Measurements from ENCODE around the gene FRAT2. TPM values are rescaled to one million over a fixed set of nuclear protein-coding genes. Genes with fewer than 3 reads are reported as not detected.

FRAT2 gene
- total and polyA plus RNA-seq, 2 of the 13 experiments (the other 11 are each of a cell fraction or from before 2014, with no cell fraction given): 7.2 to 14.1 TPM

- in situ Hi-C loops (cut with HindIII; ENCODE audit: extremely low pct_ligation_motif_present, low pct_unique_long_range_greater_than_20kb): no loop called here
- POLR2A ChIA-PET: no interaction called here
- intact Hi-C loops (cut with micrococcal nuclease; ENCODE audit: unreplicated experiment): no loop called here
- Histone ChIP-seq H3K4me2 (ENCODE audit: low read depth, low read length) (no peak overlapping the region), H3K79me2 (ENCODE audit: insufficient read depth, low read length) (no peaks in the 10 kb centered on the region), H3K27ac (ENCODE audit: extremely low read length, insufficient read depth, low read length) (no peak overlapping the region), H3K4me3 (replicated peaks in 1 of 3; ENCODE audit: insufficient read depth in 1 of 3, low read depth in 2 of 3, low read length in 3 of 3) (no peak overlapping the region), H3K9ac (ENCODE audit: insufficient read depth, low read depth, low read length) (no peak overlapping the region), H3K27me3 (ENCODE audit: control insufficient read depth in 1 of 2, insufficient read depth in 2 of 2, low read length in 2 of 2) (no peaks in the 10 kb centered on the region), H4K20me1 (ENCODE audit: insufficient read depth, low read length) (no peaks in the 10 kb centered on the region), H2AFZ (ENCODE audit: low read length) (no peak overlapping the region), H3K4me1 (ENCODE audit: insufficient read depth, low read length) (no peaks in the 10 kb centered on the region), H3K9me3 (ENCODE audit: low read length) (no peaks in the 10 kb centered on the region), H3K36me3 (replicated peaks in 1 of 2; ENCODE audit: control insufficient read depth in 1 of 2, insufficient read depth in 2 of 2, low read length in 2 of 2) (peaks cover 45 to 76% of the 10 kb centered on the region in 2 experiments)
- 95% methylated on average over 6 of the region's 12 CpGs for WGBS (ENCODE audit: low lambda C conversion rate)
- ATAC-seq (no peak), DNase-seq (ENCODE audit: low spot score) (no peak), FAIRE-seq (no peak)
- CTCF ChIA-PET (ENCODE audit: low intra/inter-chr PET ratio, low total read pairs): no interaction called here
- no TSS peak for BruUV-seq (replicated peaks)
- TF ChIP-seq ZNF256 (CRISPR knock-in tag; conservative IDR thresholded peaks at IDR 0.05) (no peak), GATAD1 (CRISPR knock-in tag; IDR thresholded peaks at IDR 0.05) (no peak), ZNF781 (CRISPR knock-in tag; IDR thresholded peaks at IDR 0.05; ENCODE audit: borderline replicate concordance, not compliant biosample characterization) (no peak), ZBTB10 (CRISPR knock-in tag; IDR thresholded peaks at IDR 0.05; ENCODE audit: borderline replicate concordance) (no peak), ZNF34 (CRISPR knock-in tag; IDR thresholded peaks at IDR 0.05; ENCODE audit: borderline replicate concordance) (no peak), ISL2 (CRISPR knock-in tag; IDR thresholded peaks at IDR 0.05) (no peak), ZNF501 (CRISPR knock-in tag; IDR thresholded peaks at IDR 0.05) (no peak), ZSCAN29 (CRISPR knock-in tag; conservative IDR thresholded peaks at IDR 0.05) (no peak), AGO2 (optimal IDR thresholded peaks at IDR 0.05; ENCODE audit: low read depth, low read length) (no peak), HBP1 (CRISPR knock-in tag; IDR thresholded peaks at IDR 0.05; ENCODE audit: low read depth) (no peak), ZNF431 (CRISPR knock-in tag; IDR thresholded peaks at IDR 0.05; ENCODE audit: borderline replicate concordance, low read depth) (no peak), BRCA1 (CRISPR knock-in tag; IDR thresholded peaks at IDR 0.05) (no peak), AKAP8 (CRISPR knock-in tag; IDR thresholded peaks at IDR 0.05) (no peak)
- TF ChIP-seq, protein P1, sequence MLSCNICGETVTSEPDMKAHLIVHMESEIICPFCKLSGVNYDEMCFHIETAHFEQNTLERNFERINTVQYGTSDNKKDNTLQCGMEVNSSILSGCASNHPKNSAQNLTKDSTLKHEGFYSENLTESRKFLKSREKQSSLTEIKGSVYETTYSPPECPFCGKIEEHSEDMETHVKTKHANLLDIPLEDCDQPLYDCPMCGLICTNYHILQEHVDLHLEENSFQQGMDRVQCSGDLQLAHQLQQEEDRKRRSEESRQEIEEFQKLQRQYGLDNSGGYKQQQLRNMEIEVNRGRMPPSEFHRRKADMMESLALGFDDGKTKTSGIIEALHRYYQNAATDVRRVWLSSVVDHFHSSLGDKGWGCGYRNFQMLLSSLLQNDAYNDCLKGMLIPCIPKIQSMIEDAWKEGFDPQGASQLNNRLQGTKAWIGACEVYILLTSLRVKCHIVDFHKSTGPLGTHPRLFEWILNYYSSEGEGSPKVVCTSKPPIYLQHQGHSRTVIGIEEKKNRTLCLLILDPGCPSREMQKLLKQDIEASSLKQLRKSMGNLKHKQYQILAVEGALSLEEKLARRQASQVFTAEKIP (CRISPR knock-in tag; IDR thresholded peaks at IDR 0.05; ENCODE audit: borderline replicate concordance): no peak
- TF ChIP-seq, protein P2, sequence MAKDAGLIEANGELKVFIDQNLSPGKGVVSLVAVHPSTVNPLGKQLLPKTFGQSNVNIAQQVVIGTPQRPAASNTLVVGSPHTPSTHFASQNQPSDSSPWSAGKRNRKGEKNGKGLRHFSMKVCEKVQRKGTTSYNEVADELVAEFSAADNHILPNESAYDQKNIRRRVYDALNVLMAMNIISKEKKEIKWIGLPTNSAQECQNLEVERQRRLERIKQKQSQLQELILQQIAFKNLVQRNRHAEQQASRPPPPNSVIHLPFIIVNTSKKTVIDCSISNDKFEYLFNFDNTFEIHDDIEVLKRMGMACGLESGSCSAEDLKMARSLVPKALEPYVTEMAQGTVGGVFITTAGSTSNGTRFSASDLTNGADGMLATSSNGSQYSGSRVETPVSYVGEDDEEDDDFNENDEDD (CRISPR knock-in tag; IDR thresholded peaks at IDR 0.05; ENCODE audit: borderline replicate concordance): no peak
Observed at GRCh38 chr10:97367126-97367649, 32.7 kb upstream of the FRAT2 start.
